Activated CD8-positive, alpha-beta memory T cell treated with anti-CD3 and anti-CD28 coated beads, Interleukin-2, amount 10 ng/mL, durations not matched to agents 7 days and 5 days (primary cell): ENCODE results near the gene BLTP1. TPM values are rescaled to one million over a fixed set of nuclear protein-coding genes. Genes with fewer than 3 reads are reported as not detected.
"Not testable (repeated sequence)": the region's sequence is repeated elsewhere in the genome, so short reads cannot be mapped to it uniquely, and the experiment has no call there.

ENCODE experiments used
- ATAC-seq: fragments of 150-1000 bp; cut with Tn5 transposase; one replicate; pipeline ENCODE4 v1.10.0; 2021; ENCODE audit warnings: moderate library complexity
- CTCF ChIA-PET: fragments of 350-600 bp; sonication (Branson Sonifier 250); formaldehyde crosslinking; loops from one replicate; lab custom pipeline; 2021; ENCODE audit warnings: antibody characterized with exemption; lab: Charles Lee
- DNase-seq: peaks from one replicate; pipeline ENCODE4 v3.0.0-alpha.2; 2020
- H3K27ac Mint-ChIP-seq: one replicate; pipeline ENCODE4 v1.8.0; 2021; ENCODE audit warnings: mild to moderate bottlenecking, mixed read lengths
- H3K27me3 Mint-ChIP-seq: one replicate; pipeline ENCODE4 v1.8.0; 2021; ENCODE audit warnings: mixed read lengths
- H3K36me3 Mint-ChIP-seq: one replicate; pipeline ENCODE4 v1.8.0; 2021; ENCODE audit warnings: mild to moderate bottlenecking, mixed read lengths
- H3K4me1 Mint-ChIP-seq: one replicate; pipeline ENCODE4 v1.8.0; 2021; ENCODE audit warnings: mixed read lengths
- H3K4me3 Mint-ChIP-seq: one replicate; pipeline ENCODE4 v1.8.0; 2021; ENCODE audit warnings: mild to moderate bottlenecking, moderate library complexity, mixed read lengths
- H3K9me3 Mint-ChIP-seq: one replicate; pipeline ENCODE4 v1.8.0; 2022; ENCODE audit warnings: low read depth, mixed read lengths
- total RNA-seq, 2 experiments: library from RNA; stranded (reverse); gene quantifications; one replicate each; pipeline ENCODE4 v1.2.3, GENCODE V29; 2021

The BLTP1 gene
- 10 to 100 TPM; 30.1 to 47.5 TPM for total RNA-seq

GRCh38 chr4:122151982-122152710 is at the start of gene BLTP1:
TSS of gene BLTP1 (plus strand) at chr4:122152331. CDS start at chr4:122170648, 18,317 bp downstream.
- peak; percentile 97 for ATAC-seq

GRCh38 chr4:122104184-122104583 is 47.9 kb upstream of the BLTP1 start:
- no peak overlapping the region for H3K4me3 Mint-ChIP-seq
- no peaks in the 10 kb centered on the region for H3K36me3 Mint-ChIP-seq
- H3K27me3 Mint-ChIP-seq, result peaks cover 12% of the 10 kb centered on the region
- H3K27ac Mint-ChIP-seq, result no peak overlapping the region
- ATAC-seq (no peak), DNase-seq (no peak)
- no peaks in the 10 kb centered on the region for H3K9me3 Mint-ChIP-seq
- no peaks in the 10 kb centered on the region for H3K4me1 Mint-ChIP-seq
- CTCF ChIA-PET, result interaction anchor here (1.8 kb wide), 1 partner anchor 12 kb away, joined by 4 read pairs; no protein-coding TSS in a partner anchor

More at GRCh38 chr4:122151982-122152710, at the start of gene BLTP1:
- Mint-ChIP-seq H3K27me3 (no peaks in the 10 kb centered on the region), H3K36me3 (peaks cover 30% of the 10 kb centered on the region), H3K27ac (peak within 1 kb of the TSS; percentile 94), H3K4me1 (peaks cover 53% of the 10 kb centered on the region), H3K9me3 (peaks cover 5% of the 10 kb centered on the region), H3K4me3 (peak within 1 kb of the TSS; percentile 85)
- DNase-seq, result peak; percentile 90
- CTCF ChIA-PET, result interaction anchor here (1.0 to 1.5 kb wide), 4 partner anchors 19 to 306 kb away, joined by 3 to 4 read pairs (median 3); no protein-coding TSS in a partner anchor

GRCh38 chr4:122107680-122108079 is 44.5 kb upstream of the BLTP1 start:
- Mint-ChIP-seq H3K27ac (no peak overlapping the region), H3K27me3 (peaks cover 2% of the 10 kb centered on the region), H3K4me3 (no peak overlapping the region), H3K9me3 (no peaks in the 10 kb centered on the region), H3K36me3 (no peaks in the 10 kb centered on the region), H3K4me1 (no peaks in the 10 kb centered on the region)
- DNase-seq (no peak), ATAC-seq (no peak)
- CTCF ChIA-PET, result no interaction called here

GRCh38 chr4:122110304-122110703 is 41.8 kb upstream of the BLTP1 start:
- H3K27ac Mint-ChIP-seq, H3K4me1 Mint-ChIP-seq, H3K9me3 Mint-ChIP-seq, H3K36me3 Mint-ChIP-seq, CTCF ChIA-PET, ATAC-seq, H3K4me3 Mint-ChIP-seq, H3K27me3 Mint-ChIP-seq, DNase-seq: not testable (repeated sequence)

GRCh38 chr4:122117743-122118142 is 34.4 kb upstream of the BLTP1 start:
- Mint-ChIP-seq H3K36me3 (peaks cover 7% of the 10 kb centered on the region), H3K4me1 (peaks cover 21% of the 10 kb centered on the region), H3K27me3 (no peaks in the 10 kb centered on the region), H3K9me3 (peaks cover 9% of the 10 kb centered on the region), H3K4me3 (no peak overlapping the region), H3K27ac (no peak overlapping the region)
- CTCF ChIA-PET, result interaction anchor here (1.1 kb wide), 1 partner anchor 37 kb away, joined by 4 read pairs; no protein-coding TSS in a partner anchor
- ATAC-seq (peak; percentile 76), DNase-seq (peak; percentile 54)

- DNase-seq, result no peak
- ATAC-seq, result no peak
- CTCF ChIA-PET, result interaction anchor here (1.1 kb wide), 1 partner anchor 37 kb away, joined by 4 read pairs; no protein-coding TSS in a partner anchor
- Mint-ChIP-seq H3K36me3 (peaks cover 8% of the 10 kb centered on the region), H3K27me3 (no peaks in the 10 kb centered on the region), H3K9me3 (peaks cover 12% of the 10 kb centered on the region), H3K4me3 (no peak overlapping the region), H3K27ac (peak overlapping the region; percentile 10), H3K4me1 (peaks cover 21% of the 10 kb centered on the region)
Measured at GRCh38 chr4:122118243-122118642, 33.9 kb upstream of the BLTP1 start.

GRCh38 chr4:122119739-122120138 is 32.4 kb upstream of the BLTP1 start:
- H3K27me3 Mint-ChIP-seq, result no peaks in the 10 kb centered on the region
- CTCF ChIA-PET, result no interaction called here
- H3K27ac Mint-ChIP-seq, result no peak overlapping the region
- peaks cover 15% of the 10 kb centered on the region for H3K9me3 Mint-ChIP-seq
- peaks cover 21% of the 10 kb centered on the region for H3K4me1 Mint-ChIP-seq
- ATAC-seq (no peak), DNase-seq (no peak)
- H3K4me3 Mint-ChIP-seq, result no peak overlapping the region
- peaks cover 15% of the 10 kb centered on the region for H3K36me3 Mint-ChIP-seq

- ATAC-seq, result no peak
- H3K36me3 Mint-ChIP-seq, result peaks cover 15% of the 10 kb centered on the region
- no peak for DNase-seq
- CTCF ChIA-PET, result no interaction called here
- H3K4me3 Mint-ChIP-seq, result no peak overlapping the region
- no peak overlapping the region for H3K27ac Mint-ChIP-seq
- no peaks in the 10 kb centered on the region for H3K27me3 Mint-ChIP-seq
- H3K9me3 Mint-ChIP-seq, result peaks cover 18% of the 10 kb centered on the region
- peaks cover 19% of the 10 kb centered on the region for H3K4me1 Mint-ChIP-seq
Measured at GRCh38 chr4:122121593-122121992, 30.5 kb upstream of the BLTP1 start.

GRCh38 chr4:122122083-122122482 is 30.0 kb upstream of the BLTP1 start:
- peaks cover 18% of the 10 kb centered on the region for H3K9me3 Mint-ChIP-seq
- CTCF ChIA-PET, result no interaction called here

GRCh38 chr4:122129061-122129460 is 23.1 kb upstream of the BLTP1 start:
- no peak for DNase-seq
- Mint-ChIP-seq H3K9me3 (peaks cover 20% of the 10 kb centered on the region), H3K4me1 (peaks cover 38% of the 10 kb centered on the region), H3K36me3 (peaks cover 37% of the 10 kb centered on the region), H3K4me3 (no peak overlapping the region), H3K27ac (peak overlapping the region; percentile 16), H3K27me3 (no peaks in the 10 kb centered on the region)
- CTCF ChIA-PET, result no interaction called here
- ATAC-seq, result peak; percentile 67

More at GRCh38 chr4:122122083-122122482, 30.0 kb upstream of the BLTP1 start:
- H3K4me3 Mint-ChIP-seq, result no peak overlapping the region
- no peaks in the 10 kb centered on the region for H3K27me3 Mint-ChIP-seq
- DNase-seq (no peak), ATAC-seq (no peak)
- H3K4me1 Mint-ChIP-seq, result peaks cover 14% of the 10 kb centered on the region
- H3K27ac Mint-ChIP-seq, result no peak overlapping the region
- peaks cover 15% of the 10 kb centered on the region for H3K36me3 Mint-ChIP-seq

- peaks cover 17% of the 10 kb centered on the region for H3K9me3 Mint-ChIP-seq
- H3K36me3 Mint-ChIP-seq, result peaks cover 35% of the 10 kb centered on the region
- CTCF ChIA-PET, result interaction anchor here (0.7 to 1.6 kb wide), 2 partner anchors 20 to 182 kb away, joined by 3 to 4 read pairs; partner anchors contain the start of gene BLTP1
- H3K4me3 Mint-ChIP-seq, result peak overlapping the region; percentile 26
- peaks cover 38% of the 10 kb centered on the region for H3K4me1 Mint-ChIP-seq
- DNase-seq, result no peak
- no peaks in the 10 kb centered on the region for H3K27me3 Mint-ChIP-seq
- ATAC-seq, result peak; percentile 81
- H3K27ac Mint-ChIP-seq, result peak overlapping the region; percentile 87
Measured at GRCh38 chr4:122131562-122132157, 20.5 kb upstream of the BLTP1 start.

- H3K27ac Mint-ChIP-seq, result no peak overlapping the region
- H3K27me3 Mint-ChIP-seq, result no peaks in the 10 kb centered on the region
- peaks cover 32% of the 10 kb centered on the region for H3K36me3 Mint-ChIP-seq
- DNase-seq (no peak), ATAC-seq (no peak)
- CTCF ChIA-PET, result interaction anchor here (1.7 kb wide), 1 partner anchor 19 kb away, joined by 3 read pairs; the partner anchor contains the start of gene BLTP1
- H3K4me1 Mint-ChIP-seq, result peaks cover 38% of the 10 kb centered on the region
- H3K4me3 Mint-ChIP-seq, result no peak overlapping the region
- H3K9me3 Mint-ChIP-seq, result peaks cover 17% of the 10 kb centered on the region
Measured at GRCh38 chr4:122132891-122133290, 19.2 kb upstream of the BLTP1 start.

- ATAC-seq (no peak), DNase-seq (no peak)
- CTCF ChIA-PET, result no interaction called here
- H3K4me1 Mint-ChIP-seq, result no peaks in the 10 kb centered on the region
- H3K36me3 Mint-ChIP-seq, result peaks cover 3% of the 10 kb centered on the region
- H3K27ac Mint-ChIP-seq, result no peak overlapping the region
- H3K4me3 Mint-ChIP-seq, result no peak overlapping the region
- H3K27me3 Mint-ChIP-seq, result peaks cover 5% of the 10 kb centered on the region
- peaks cover 2% of the 10 kb centered on the region for H3K9me3 Mint-ChIP-seq
Measured at GRCh38 chr4:122139139-122139538, 13.0 kb upstream of the BLTP1 start.
